Thyroid gland (tissue), 4 donors: ENCODE measurements around the gene TMEM209. TPM values are rescaled to one million over a fixed set of nuclear protein-coding genes. Genes with fewer than 3 reads are reported as not detected.

Experiments used
- DNase-seq, 2 donors: peaks; one replicate each; pipeline ENCODE4 v3.0.0-alpha.2; 2019
- H3K27ac ChIP-seq, 3 donors: fragments of 200-600 bp; sonication (generic); 1 replicate in 2 of 3; 2 replicates in 1 of 3; pipeline ENCODE4 v1.5.1; 2016 to 2019; ENCODE audit warnings: mild to moderate bottlenecking in 1 of 3, moderate library complexity in 1 of 3
- H3K27me3 ChIP-seq: fragments of 200-600 bp; sonication (generic); one replicate; pipeline ENCODE4 v1.5.1; 2019
- H3K36me3 ChIP-seq, 2 donors: fragments of 200-600 bp; sonication (generic); one replicate each; pipeline ENCODE4 v1.5.1; 2016 to 2019
- H3K4me1 ChIP-seq, 2 donors: fragments of 200-600 bp; sonication (generic); one replicate each; pipeline ENCODE4 v1.5.1; 2017 to 2019
- H3K4me3 ChIP-seq, 3 donors: fragments of 200-600 bp; sonication (generic); replicated peaks in 1 of 3; 1 replicate in 2 of 3; 2 replicates in 1 of 3; pipeline ENCODE4 v1.5.1; 2016; ENCODE audit warnings: mild to moderate bottlenecking in 1 of 3
- H3K9me3 ChIP-seq: fragments of 200-600 bp; sonication (generic); one replicate; pipeline ENCODE4 v1.5.1; 2017
- POLR2A ChIP-seq, 2 donors: fragments of 450-650 bp; IDR thresholded peaks; one replicate each; pipeline ENCODE4 v1.6.1; 2017; ENCODE audit warnings: antibody characterized with exemption in 2 of 2, mild to moderate bottlenecking in 2 of 2, moderate library complexity in 1 of 2
- WGBS, 2 donors: methylation state at CpG; one replicate each; pipeline ENCODE4 v1.1.5; 2017; 5-methylcytosine and 5-hydroxymethylcytosine counted together
- intact Hi-C: fragments of 100-400 bp; cut with DNase I; formaldehyde crosslinking; loops from one replicate; pipeline ENCODE4 v1.15.1; 2023
- total RNA-seq, 4 donors: library from RNA; depleted of rRNA; stranded (reverse); fragments of >200 nt; gene quantifications; one replicate each; pipeline ENCODE4 v1.2.3, GENCODE V29; 2016
- TF ChIP-seq, protein P1 (sequence below), 6 experiments: fragments of 200-600 bp in 3 of 6; fragments of 450-650 bp in 3 of 6; sonication (generic) in 3 of 6; IDR thresholded peaks; one replicate each; pipeline ENCODE4 v1.5.1; 2016 to 2019; ENCODE audit warnings: antibody characterized with exemption in 6 of 6, mild to moderate bottlenecking in 2 of 6, inconsistent platforms in 1 of 6, moderate library complexity in 1 of 6

The TMEM209 gene
- total RNA-seq, 4 donors from 2014 or later: 19.5 to 28.0 (median 24.5) TPM

DNA sequence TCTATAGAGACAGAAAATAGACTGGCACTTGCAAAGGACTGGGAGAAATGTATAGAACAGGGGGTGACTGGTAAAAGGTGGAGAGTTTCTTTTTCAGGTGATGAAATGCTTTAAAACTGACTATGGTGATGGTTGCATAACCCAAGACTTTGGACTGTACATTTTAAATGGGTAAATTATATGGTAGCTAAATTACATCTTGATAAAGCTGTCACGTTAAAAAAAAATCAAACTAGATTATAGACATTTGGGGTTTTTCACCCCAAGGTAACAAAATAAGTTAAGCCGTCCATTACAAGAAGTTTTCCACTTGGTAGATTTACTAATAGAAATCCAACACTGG lies 24.0 kb downstream of the TMEM209 start:
- H3K36me3 ChIP-seq: peaks cover 5 to 8% of the 10 kb centered on the region in 2 donors
- H3K4me3 ChIP-seq: no peak overlapping the region
- intact Hi-C loops: no loop called here
- 96 to 97% methylated on average over 2 of the region's 2 CpGs for WGBS, 2 donors
- no peaks in the 10 kb centered on the region for H3K27me3 ChIP-seq
- no peak overlapping the region for H3K27ac ChIP-seq
- no peak for DNase-seq
- TF ChIP-seq, protein P1, sequence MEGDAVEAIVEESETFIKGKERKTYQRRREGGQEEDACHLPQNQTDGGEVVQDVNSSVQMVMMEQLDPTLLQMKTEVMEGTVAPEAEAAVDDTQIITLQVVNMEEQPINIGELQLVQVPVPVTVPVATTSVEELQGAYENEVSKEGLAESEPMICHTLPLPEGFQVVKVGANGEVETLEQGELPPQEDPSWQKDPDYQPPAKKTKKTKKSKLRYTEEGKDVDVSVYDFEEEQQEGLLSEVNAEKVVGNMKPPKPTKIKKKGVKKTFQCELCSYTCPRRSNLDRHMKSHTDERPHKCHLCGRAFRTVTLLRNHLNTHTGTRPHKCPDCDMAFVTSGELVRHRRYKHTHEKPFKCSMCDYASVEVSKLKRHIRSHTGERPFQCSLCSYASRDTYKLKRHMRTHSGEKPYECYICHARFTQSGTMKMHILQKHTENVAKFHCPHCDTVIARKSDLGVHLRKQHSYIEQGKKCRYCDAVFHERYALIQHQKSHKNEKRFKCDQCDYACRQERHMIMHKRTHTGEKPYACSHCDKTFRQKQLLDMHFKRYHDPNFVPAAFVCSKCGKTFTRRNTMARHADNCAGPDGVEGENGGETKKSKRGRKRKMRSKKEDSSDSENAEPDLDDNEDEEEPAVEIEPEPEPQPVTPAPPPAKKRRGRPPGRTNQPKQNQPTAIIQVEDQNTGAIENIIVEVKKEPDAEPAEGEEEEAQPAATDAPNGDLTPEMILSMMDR (IDR thresholded peaks at IDR 0.05): no peak
- no peak for TF ChIP-seq POLR2A (IDR thresholded peaks at IDR 0.05)
- H3K9me3 ChIP-seq: no peaks in the 10 kb centered on the region
- peaks cover 3 to 5% of the 10 kb centered on the region in 2 donors for H3K4me1 ChIP-seq

DNA sequence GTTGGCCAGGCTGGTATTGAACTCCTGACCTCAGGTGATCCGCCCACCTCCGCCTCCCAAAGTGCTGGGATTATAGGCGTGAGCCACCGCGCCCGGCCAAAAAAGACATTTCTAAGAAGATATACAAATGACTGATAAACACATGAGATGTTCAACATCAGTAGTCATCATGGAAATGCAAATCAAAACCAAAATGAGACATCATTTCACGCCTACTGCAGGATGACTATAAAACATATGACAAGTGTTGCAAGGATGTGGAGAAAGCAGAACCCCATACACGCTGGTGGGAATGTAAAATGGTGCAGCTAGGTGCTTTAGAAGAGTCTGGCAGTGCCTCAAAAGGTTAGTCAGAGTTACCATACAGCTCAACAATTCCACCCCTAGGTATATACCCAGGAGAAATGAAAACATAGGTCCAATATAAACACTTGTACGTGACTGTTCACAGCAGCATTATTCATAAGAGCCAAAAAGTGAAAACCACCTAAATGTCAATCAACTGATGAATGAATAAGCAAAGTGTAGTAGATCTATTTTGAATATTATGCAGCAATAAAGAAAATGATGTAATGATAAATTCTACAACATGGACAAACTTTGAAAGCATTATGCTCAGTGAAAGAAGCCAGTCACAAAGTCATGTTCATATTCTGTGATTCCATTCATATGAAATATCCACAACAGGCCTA lies 24.5 kb downstream of the TMEM209 start:
- peaks cover 3 to 5% of the 10 kb centered on the region in 2 donors for H3K4me1 ChIP-seq
- 95 to 96% methylated on average over 9 of the region's 9 CpGs for WGBS, 2 donors
- H3K27me3 ChIP-seq: no peaks in the 10 kb centered on the region
- TF ChIP-seq, protein P1 (IDR thresholded peaks at IDR 0.05): no peak
- no peak for TF ChIP-seq POLR2A (IDR thresholded peaks at IDR 0.05)
- no peak for DNase-seq
- H3K9me3 ChIP-seq: no peaks in the 10 kb centered on the region
- H3K36me3 ChIP-seq: peaks cover 5 to 8% of the 10 kb centered on the region in 2 donors
- intact Hi-C loops: no loop called here
- no peak overlapping the region for H3K27ac ChIP-seq
- H3K4me3 ChIP-seq: no peak overlapping the region

DNA sequence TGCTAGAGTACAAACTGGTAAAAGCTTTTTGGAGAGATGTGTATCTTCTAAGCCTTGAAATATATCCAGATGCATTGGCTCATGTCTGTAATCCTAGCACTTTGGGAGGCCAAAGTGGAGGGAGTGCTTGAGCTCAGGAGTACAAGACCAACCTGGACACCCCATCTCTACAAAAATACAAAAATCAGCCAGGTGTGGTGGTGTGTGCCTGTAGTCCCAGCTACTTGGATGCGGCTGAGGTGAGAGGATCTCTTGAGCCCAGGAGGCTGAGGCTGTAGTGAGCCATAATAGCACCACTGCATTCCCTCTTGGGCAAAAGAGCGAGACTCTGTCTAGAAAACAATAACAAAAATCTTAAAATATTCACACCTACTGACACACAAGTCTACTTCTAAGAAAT lies 25.6 kb downstream of the TMEM209 start:
- peak overlapping the region in 1 of 3 donors; percentile 61 for H3K27ac ChIP-seq
- DNase-seq: peak; percentile 83 to 84
- intact Hi-C loops: no loop called here
- H3K4me1 ChIP-seq: peaks cover 3 to 5% of the 10 kb centered on the region in 2 donors
- WGBS, 2 donors: 26 to 53% methylated on average over 2 of the region's 2 CpGs
- H3K36me3 ChIP-seq: peaks cover 6 to 10% of the 10 kb centered on the region in 2 donors
- TF ChIP-seq, protein P1 (IDR thresholded peaks at IDR 0.05): no peak
- no peak for TF ChIP-seq POLR2A (IDR thresholded peaks at IDR 0.05)
- H3K4me3 ChIP-seq: no peak overlapping the region
- H3K27me3 ChIP-seq: no peaks in the 10 kb centered on the region
- H3K9me3 ChIP-seq: no peaks in the 10 kb centered on the region

DNA sequence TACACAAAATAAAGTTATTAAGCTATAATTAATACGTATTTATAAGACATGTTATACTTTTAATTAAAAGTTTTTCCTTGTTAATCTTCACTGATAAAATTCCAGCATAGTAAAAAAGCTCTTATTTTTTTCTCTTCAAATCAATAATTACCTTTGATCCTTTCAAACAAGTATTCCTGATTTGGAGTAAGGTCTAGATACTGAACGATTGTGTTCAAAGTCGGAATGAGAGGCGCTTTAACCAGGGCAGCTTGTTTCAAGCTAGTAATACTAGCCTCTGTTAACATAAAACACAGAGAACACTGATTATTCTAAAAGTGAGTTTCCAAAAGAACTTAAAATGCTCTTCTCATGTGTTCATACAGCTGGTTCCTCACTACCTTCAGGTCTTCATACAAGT lies 27.0 kb downstream of the TMEM209 start:
- 92% methylated on average over 4 of the region's 4 CpGs for WGBS, 2 donors
- Histone ChIP-seq H3K4me3 (no peak overlapping the region), H3K27ac (no peak overlapping the region), H3K36me3 (peaks cover under 1 to 6% of the 10 kb centered on the region in 2 donors), H3K27me3 (no peaks in the 10 kb centered on the region), H3K4me1 (peaks cover 3 to 5% of the 10 kb centered on the region in 2 donors), H3K9me3 (no peaks in the 10 kb centered on the region)
- intact Hi-C loops: no loop called here
- no peak for TF ChIP-seq POLR2A (IDR thresholded peaks at IDR 0.05)
- TF ChIP-seq, protein P1 (IDR thresholded peaks at IDR 0.05): no peak
- no peak for DNase-seq

DNA sequence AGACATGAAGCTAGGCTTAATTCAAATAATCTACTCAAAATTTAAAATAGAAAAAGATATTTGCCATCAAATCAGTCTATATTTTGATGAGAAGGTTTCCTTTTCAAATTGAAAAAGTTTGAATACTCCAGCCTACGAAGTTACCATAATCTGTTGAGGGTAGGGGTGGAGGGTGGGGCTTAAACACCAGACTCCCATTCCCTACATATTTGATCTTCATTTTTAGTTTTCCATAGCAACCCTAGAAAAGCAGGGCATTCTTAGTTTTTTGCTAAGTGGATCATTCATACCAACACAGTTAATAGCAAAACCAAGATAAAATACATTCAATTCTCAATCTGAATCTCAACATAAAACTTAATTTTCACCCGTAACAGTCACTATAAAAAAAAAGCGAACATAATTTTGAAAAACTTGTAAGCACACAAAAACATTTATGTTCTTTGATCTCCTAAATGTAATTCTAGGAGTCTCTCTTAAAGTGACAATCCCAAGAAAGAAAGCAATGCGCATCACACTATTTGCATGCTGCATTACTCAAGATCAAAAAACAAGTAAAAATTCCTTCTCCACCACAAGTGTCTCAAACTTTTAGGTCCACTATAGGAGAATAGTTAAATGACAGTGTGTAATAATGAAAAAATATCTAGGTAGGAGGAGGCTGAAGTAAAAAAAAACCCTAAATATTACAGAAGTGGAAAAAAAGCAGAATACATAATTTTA lies 30.8 kb downstream of the TMEM209 start:
- Histone ChIP-seq H3K36me3 (peaks cover 12 to 16% of the 10 kb centered on the region in 2 donors), H3K4me3 (no peak overlapping the region), H3K27me3 (no peaks in the 10 kb centered on the region), H3K4me1 (peaks cover 0 to 3% of the 10 kb centered on the region in 2 donors), H3K27ac (no peak overlapping the region), H3K9me3 (no peaks in the 10 kb centered on the region)
- 97 to 98% methylated on average over 4 of the region's 4 CpGs for WGBS, 2 donors
- DNase-seq: no peak
- TF ChIP-seq POLR2A (IDR thresholded peaks at IDR 0.05): no peak
- TF ChIP-seq, protein P1 (IDR thresholded peaks at IDR 0.05): no peak
- intact Hi-C loops: no loop called here
